ENCODE data around the gene NEDD4L.

GRCh38 chr18:58046093-58046793, 2.2 kb downstream of the NEDD4L start:
- no peak for TF ChIP-seq SUZ12 (IDR thresholded peaks at IDR 0.05; ENCODE audit: extremely low read depth, insufficient read depth, insufficient read length)
- no peak for TF ChIP-seq YY1 (IDR thresholded peaks at IDR 0.05; ENCODE audit: insufficient read depth, insufficient read length)
- TF ChIP-seq ZNF274 (IDR thresholded peaks at IDR 0.05; ENCODE audit: low read depth, low read length), result no peak

Data from NT2/D1 (cell line).